Panc1 (cell line): ENCODE measurements around the gene ZDHHC1.

Source experiments
- CTCF ChIP-seq: fragments of 450-650 bp; IDR thresholded peaks from 2 replicates; pipeline ENCODE4 v1.5.1; 2017; ENCODE audit warnings: mild to moderate bottlenecking
- SIN3A ChIP-seq: IDR thresholded peaks from 2 replicates; pipeline ENCODE4 v1.6.1; 2012; ENCODE audit warnings: low read depth, mild to moderate bottlenecking, low read length, moderate library complexity, borderline replicate concordance; ENCODE audit not compliant: insufficient read depth

GRCh38 chr16:67403976-67404555 is 12.2 kb downstream of the ZDHHC1 start:
- TF ChIP-seq CTCF (no peak), SIN3A (no peak)
